Measurements from ENCODE around the gene ANKRD40CL. TPM values are rescaled to one million over a fixed set of nuclear protein-coding genes. Genes with fewer than 3 reads are reported as not detected.

Gene ANKRD40CL
- total RNA-seq, 4 donors from 2014 or later, result not detected

GRCh38 chr17:50754521-50754920 is 12.8 kb downstream of the ANKRD40CL start:
- Histone ChIP-seq H3K27me3 (no peaks in the 10 kb centered on the region), H3K27ac (no peak overlapping the region), H3K4me1 (no peaks in the 10 kb centered on the region), H3K4me3 (no peak overlapping the region), H3K36me3 (peaks cover 0 to 64% (median 5%) of the 10 kb centered on the region in 3 donors), H3K9me3 (no peaks in the 10 kb centered on the region)
- TF ChIP-seq EP300 (IDR thresholded peaks at IDR 0.05) (no peak), POLR2A (IDR thresholded peaks at IDR 0.05) (no peak)
- TF ChIP-seq, protein P1, sequence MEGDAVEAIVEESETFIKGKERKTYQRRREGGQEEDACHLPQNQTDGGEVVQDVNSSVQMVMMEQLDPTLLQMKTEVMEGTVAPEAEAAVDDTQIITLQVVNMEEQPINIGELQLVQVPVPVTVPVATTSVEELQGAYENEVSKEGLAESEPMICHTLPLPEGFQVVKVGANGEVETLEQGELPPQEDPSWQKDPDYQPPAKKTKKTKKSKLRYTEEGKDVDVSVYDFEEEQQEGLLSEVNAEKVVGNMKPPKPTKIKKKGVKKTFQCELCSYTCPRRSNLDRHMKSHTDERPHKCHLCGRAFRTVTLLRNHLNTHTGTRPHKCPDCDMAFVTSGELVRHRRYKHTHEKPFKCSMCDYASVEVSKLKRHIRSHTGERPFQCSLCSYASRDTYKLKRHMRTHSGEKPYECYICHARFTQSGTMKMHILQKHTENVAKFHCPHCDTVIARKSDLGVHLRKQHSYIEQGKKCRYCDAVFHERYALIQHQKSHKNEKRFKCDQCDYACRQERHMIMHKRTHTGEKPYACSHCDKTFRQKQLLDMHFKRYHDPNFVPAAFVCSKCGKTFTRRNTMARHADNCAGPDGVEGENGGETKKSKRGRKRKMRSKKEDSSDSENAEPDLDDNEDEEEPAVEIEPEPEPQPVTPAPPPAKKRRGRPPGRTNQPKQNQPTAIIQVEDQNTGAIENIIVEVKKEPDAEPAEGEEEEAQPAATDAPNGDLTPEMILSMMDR (IDR thresholded peaks at IDR 0.05), result no peak
- DNase-seq (ENCODE audit: low spot score in 2 of 2), result no peak
- 52 to 54% methylated on average over 2 of the region's 2 CpGs for WGBS, 2 donors

GRCh38 chr17:50749245-50749644 is 18.1 kb downstream of the ANKRD40CL start:
- Histone ChIP-seq H3K36me3 (peaks cover 10 to 98% (median 39%) of the 10 kb centered on the region in 3 donors), H3K27ac (no peak overlapping the region), H3K4me1 (no peaks in the 10 kb centered on the region), H3K9me3 (no peaks in the 10 kb centered on the region), H3K27me3 (no peaks in the 10 kb centered on the region), H3K4me3 (no peak overlapping the region)
- no peak for DNase-seq (ENCODE audit: low spot score in 2 of 2)
- 85 to 89% methylated on average over 6 of the region's 6 CpGs for WGBS, 2 donors
- TF ChIP-seq, protein P1 (IDR thresholded peaks at IDR 0.05), result no peak
- no peak for TF ChIP-seq POLR2A (IDR thresholded peaks at IDR 0.05)
- no peak for TF ChIP-seq EP300 (IDR thresholded peaks at IDR 0.05)

DNA sequence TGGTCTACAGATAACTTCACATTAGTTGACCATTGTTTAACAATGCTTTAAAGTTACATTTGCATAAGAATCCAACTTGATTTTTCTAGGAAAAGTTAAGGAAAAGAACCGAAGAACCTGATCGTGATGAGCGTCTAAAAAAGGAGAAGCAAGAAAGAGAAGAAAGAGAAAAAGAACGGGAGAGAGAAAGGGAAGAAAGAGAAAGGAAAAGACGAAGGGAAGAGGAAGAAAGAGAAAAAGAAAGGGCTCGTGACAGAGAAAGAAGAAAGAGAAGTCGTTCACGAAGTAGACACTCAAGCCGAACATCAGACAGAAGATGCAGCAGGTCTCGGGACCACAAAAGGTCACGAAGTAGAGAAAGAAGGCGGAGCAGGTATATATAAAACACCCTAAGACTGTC is 21.7 kb downstream of the ANKRD40CL start:
- Histone ChIP-seq H3K9me3 (no peaks in the 10 kb centered on the region), H3K4me3 (no peak overlapping the region), H3K36me3 (peaks cover 10 to 100% (median 61%) of the 10 kb centered on the region in 3 donors), H3K27me3 (no peaks in the 10 kb centered on the region), H3K27ac (no peak overlapping the region), H3K4me1 (no peaks in the 10 kb centered on the region)
- TF ChIP-seq, protein P1 (IDR thresholded peaks at IDR 0.05), result no peak
- TF ChIP-seq EP300 (IDR thresholded peaks at IDR 0.05) (no peak), POLR2A (IDR thresholded peaks at IDR 0.05) (no peak)
- no peak for DNase-seq (ENCODE audit: low spot score in 2 of 2)
- WGBS, 2 donors, result 84 to 88% methylated on average over 12 of the region's 12 CpGs

DNA sequence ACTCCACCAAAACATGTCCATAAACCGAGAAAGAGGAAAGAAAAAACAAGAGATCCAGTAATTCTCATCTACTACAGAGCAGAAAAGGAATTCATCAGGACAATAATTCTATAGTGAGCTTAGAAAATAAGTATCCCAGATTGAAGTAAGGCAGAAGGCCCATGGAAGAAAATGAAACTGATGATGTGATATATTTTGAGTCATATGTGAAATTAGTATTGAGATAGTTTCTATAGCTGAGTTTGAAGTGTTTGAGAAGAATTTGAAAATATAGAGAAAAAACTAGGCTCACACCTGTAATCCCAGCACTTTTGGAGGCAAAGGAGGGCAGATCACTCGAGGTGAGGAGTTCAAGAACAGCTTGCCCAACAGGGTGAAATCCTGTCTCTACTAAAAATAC is 28.2 kb downstream of the ANKRD40CL start:
- TF ChIP-seq, protein P1 (IDR thresholded peaks at IDR 0.05), result no peak
- no peak for TF ChIP-seq EP300 (IDR thresholded peaks at IDR 0.05)
- DNase-seq (ENCODE audit: low spot score in 2 of 2), result no peak
- no peak overlapping the region for H3K4me3 ChIP-seq
- WGBS, 2 donors, result 4 to 62% methylated on average over 2 of the region's 2 CpGs
- H3K27ac ChIP-seq, result no peak overlapping the region
- H3K27me3 ChIP-seq, result no peaks in the 10 kb centered on the region
- peaks cover 0 to 54% (median 26%) of the 10 kb centered on the region in 3 donors for H3K36me3 ChIP-seq
- H3K9me3 ChIP-seq, result no peaks in the 10 kb centered on the region
- peaks cover 0 to 51% (median 0%) of the 10 kb centered on the region in 4 donors for H3K4me1 ChIP-seq

GRCh38 chr17:50737118-50737698 is 30.1 kb downstream of the ANKRD40CL start:
- H3K4me1 ChIP-seq, result peaks cover 0 to 64% (median under 1%) of the 10 kb centered on the region in 4 donors
- no peaks in the 10 kb centered on the region for H3K9me3 ChIP-seq
- DNase-seq (ENCODE audit: low spot score in 2 of 2), result no peak
- H3K4me3 ChIP-seq, result no peak overlapping the region
- H3K27ac ChIP-seq, result no peak overlapping the region
- TF ChIP-seq EP300 (IDR thresholded peaks at IDR 0.05) (no peak), POLR2A (IDR thresholded peaks at IDR 0.05) (no peak)
- TF ChIP-seq, protein P1 (IDR thresholded peaks at IDR 0.05), result no peak
- peaks cover 0 to 35% (median 10%) of the 10 kb centered on the region in 3 donors for H3K36me3 ChIP-seq
- H3K27me3 ChIP-seq, result no peaks in the 10 kb centered on the region
- 86 to 92% methylated on average over 2 of the region's 2 CpGs for WGBS, 2 donors

All from tibial nerve (tissue), 4 donors.